T-helper 1 cell treated with Interleukin-12 subunit alpha and Interleukin-12 subunit beta and Interleukin-4 antibody, amounts not matched to agents 30 μg/mL and 1 μg/mL, for 36 hours (primary cell): ENCODE data around the gene EGFL6.
"Not testable (repeated sequence)": the region's sequence is repeated elsewhere in the genome, so short reads cannot be mapped to it uniquely, and the experiment has no call there.

Experiments used
- H3K27ac Mint-ChIP-seq: one replicate; pipeline ENCODE4 v1.8.0; 2021; ENCODE audit warnings: mild to moderate bottlenecking, mixed read lengths
- H3K27me3 Mint-ChIP-seq: one replicate; pipeline ENCODE4 v1.8.0; 2021; ENCODE audit warnings: low read depth, mixed read lengths
- H3K36me3 Mint-ChIP-seq: one replicate; pipeline ENCODE4 v1.8.0; 2021; ENCODE audit warnings: low read depth, mixed read lengths
- H3K4me1 Mint-ChIP-seq: one replicate; pipeline ENCODE4 v1.8.0; 2021; ENCODE audit warnings: low read depth, mixed read lengths
- H3K4me3 Mint-ChIP-seq: one replicate; pipeline ENCODE4 v1.8.0; 2021; ENCODE audit warnings: mild to moderate bottlenecking, moderate library complexity, mixed read lengths
- H3K9me3 Mint-ChIP-seq: one replicate; pipeline ENCODE4 v1.8.0; 2021; ENCODE audit warnings: mixed read lengths

EGFL6 gene

DNA sequence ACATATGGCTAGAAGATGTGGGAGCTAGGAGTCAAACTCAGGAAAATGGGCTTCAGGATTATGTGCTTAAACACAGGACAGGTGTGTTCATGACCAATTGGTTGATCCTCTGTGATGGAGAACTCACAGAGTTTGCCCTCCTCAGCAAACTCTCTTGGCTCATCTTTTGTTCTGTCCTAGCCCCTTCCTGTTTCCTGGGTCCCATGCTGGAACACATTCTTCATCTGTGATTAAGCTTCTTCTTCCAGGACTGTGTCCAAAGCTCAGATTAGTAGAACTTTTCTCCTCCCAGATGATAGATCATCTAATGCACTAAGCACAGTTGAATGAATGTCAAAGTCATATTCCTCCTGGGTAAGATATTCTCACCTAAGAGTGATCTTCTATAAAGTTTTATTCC, 44.8 kb downstream of the EGFL6 start:
- Mint-ChIP-seq H3K27me3 (no peaks in the 10 kb centered on the region), H3K27ac (no peak overlapping the region), H3K4me3 (no peak overlapping the region), H3K4me1 (peaks cover 6% of the 10 kb centered on the region), H3K36me3 (no peaks in the 10 kb centered on the region), H3K9me3 (no peaks in the 10 kb centered on the region)

DNA sequence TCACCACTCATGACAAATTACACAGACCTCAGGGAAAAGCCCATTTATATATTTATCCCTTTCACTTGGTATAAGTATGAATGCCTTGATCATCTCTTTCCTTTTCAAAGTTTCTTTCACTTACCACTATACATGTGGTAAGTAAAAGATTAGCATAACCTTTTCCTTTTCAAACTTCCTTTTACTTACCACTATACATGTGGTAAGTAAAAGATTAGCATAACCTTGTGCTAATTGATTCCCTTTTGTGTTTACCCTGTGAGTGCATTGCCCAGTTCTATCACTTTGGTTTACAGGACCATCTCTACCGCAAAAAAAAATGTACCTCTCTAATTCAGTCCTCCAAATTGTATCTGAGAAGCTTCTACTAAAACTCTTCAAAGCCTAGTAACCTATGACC, 50.8 kb downstream of the EGFL6 start:
- no peak overlapping the region for H3K4me3 Mint-ChIP-seq
- peaks cover 4% of the 10 kb centered on the region for H3K4me1 Mint-ChIP-seq
- H3K27ac Mint-ChIP-seq, result no peak overlapping the region
- H3K36me3 Mint-ChIP-seq, result no peaks in the 10 kb centered on the region
- H3K9me3 Mint-ChIP-seq, result no peaks in the 10 kb centered on the region
- H3K27me3 Mint-ChIP-seq, result no peaks in the 10 kb centered on the region

DNA sequence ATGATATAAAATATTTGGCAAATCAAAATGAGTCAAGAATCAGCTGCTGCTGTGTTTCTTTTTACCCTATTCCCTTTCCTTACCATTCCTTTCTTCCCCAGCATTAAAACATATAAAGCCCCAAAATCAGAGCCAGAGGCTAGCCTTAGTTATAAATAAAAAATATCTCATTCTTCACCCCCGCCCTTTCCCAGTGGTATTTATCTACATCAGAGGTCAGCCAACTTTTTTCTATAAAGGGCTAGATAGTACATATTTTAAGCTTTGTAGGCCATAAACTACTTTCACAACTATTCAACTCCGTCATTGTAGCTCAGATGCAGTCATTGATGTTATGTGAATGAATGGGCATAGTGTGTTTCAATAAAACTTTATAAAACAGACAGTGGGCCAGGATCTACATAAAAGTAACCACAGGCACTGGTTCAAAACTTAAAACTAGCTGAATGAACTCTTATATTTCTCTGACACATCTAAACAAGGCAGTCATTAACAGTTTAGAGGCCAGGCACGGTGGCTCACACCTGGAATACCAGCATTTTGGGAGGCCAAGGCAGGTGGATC, 53.1 kb downstream of the EGFL6 start:
- H3K4me3 Mint-ChIP-seq, result no peak overlapping the region
- no peaks in the 10 kb centered on the region for H3K36me3 Mint-ChIP-seq
- H3K9me3 Mint-ChIP-seq, result no peaks in the 10 kb centered on the region
- peaks cover 2% of the 10 kb centered on the region for H3K4me1 Mint-ChIP-seq
- no peak overlapping the region for H3K27ac Mint-ChIP-seq
- H3K27me3 Mint-ChIP-seq, result no peaks in the 10 kb centered on the region

DNA sequence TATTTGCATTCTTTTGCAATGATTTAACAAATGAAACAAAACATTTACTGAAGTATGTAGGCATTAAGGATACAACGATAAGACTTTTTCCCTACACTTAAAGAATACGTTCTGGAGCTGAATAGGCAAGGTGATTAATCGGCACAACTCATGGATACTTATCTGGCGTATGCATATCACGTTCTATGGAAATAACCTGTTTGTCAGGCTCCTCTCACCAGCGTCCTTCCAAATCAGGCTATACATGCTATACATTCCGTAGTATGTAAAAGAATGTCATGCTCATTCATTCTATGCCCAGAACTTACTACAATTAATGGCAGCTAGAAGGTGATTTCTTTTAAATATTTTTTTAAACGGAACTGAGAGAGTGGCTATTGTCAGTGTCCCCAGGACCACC, 57.9 kb downstream of the EGFL6 start:
- no peaks in the 10 kb centered on the region for H3K27me3 Mint-ChIP-seq
- no peak overlapping the region for H3K27ac Mint-ChIP-seq
- no peaks in the 10 kb centered on the region for H3K4me1 Mint-ChIP-seq
- no peak overlapping the region for H3K4me3 Mint-ChIP-seq
- no peaks in the 10 kb centered on the region for H3K36me3 Mint-ChIP-seq
- no peaks in the 10 kb centered on the region for H3K9me3 Mint-ChIP-seq

DNA sequence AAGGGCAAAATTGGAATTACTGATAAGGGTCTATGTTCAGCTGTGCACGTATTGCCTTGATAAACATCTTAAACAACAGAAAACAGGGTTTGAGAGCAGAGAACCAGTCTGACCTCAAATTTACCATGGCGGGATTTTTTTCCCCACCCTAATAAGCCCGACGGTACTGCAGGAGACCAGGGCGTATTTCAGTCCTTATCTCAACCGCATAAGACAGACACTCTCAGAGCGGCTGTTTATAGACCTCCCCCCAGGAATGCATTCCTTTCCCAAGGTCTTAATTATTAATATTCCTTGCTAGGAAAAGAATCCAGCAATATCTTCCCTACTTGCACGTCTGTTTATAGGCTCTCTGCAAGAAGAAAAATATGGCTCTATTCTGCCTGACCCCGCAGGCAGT, 67.8 kb downstream of the EGFL6 start:
- H3K9me3 Mint-ChIP-seq, result peaks cover 11% of the 10 kb centered on the region
- H3K4me1 Mint-ChIP-seq, H3K27ac Mint-ChIP-seq, H3K27me3 Mint-ChIP-seq, H3K4me3 Mint-ChIP-seq, H3K36me3 Mint-ChIP-seq: not testable (repeated sequence)

DNA sequence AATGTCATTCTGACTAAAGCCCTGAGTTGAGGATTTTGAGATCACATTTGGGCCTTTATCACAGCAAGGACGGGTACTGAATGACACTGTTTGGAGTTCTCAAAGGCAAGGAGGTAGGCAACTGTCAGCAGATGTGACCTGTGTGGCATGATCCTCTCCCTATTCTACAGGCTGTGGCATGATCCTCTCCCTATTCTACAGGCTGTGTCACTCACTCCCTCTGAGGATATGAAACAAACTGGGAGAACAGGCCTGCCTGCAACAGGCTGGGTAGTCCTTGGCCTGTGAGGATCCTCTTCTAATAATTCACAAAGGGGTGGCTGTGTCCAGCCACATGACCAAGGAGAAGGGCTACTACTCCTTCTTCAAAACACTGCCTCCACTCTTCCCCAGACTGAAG, 68.6 kb downstream of the EGFL6 start:
- peaks cover 4% of the 10 kb centered on the region for H3K36me3 Mint-ChIP-seq
- no peak overlapping the region for H3K4me3 Mint-ChIP-seq
- no peaks in the 10 kb centered on the region for H3K4me1 Mint-ChIP-seq
- H3K27me3 Mint-ChIP-seq, result no peaks in the 10 kb centered on the region
- H3K27ac Mint-ChIP-seq, result no peak overlapping the region
- H3K9me3 Mint-ChIP-seq, result peaks cover 11% of the 10 kb centered on the region

DNA sequence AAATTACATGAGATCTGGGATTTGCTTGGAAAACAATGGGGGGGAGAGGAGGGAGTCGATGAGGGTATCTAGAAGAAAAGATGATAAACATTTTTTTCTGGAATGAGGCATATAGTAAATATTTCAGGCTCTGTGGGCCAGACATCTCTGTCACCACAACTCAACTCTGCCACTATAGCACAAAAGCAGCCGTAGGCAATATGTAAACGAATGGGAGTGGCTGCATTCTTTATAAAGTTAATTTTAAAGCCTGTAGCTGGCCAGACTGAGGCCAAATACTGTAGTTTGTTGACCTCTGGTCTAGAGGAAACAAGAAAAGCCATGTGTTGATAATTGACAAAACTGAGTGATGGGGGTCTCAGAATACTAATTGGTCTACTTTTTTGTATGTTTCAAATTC, 69.4 kb downstream of the EGFL6 start:
- Mint-ChIP-seq H3K27me3 (no peaks in the 10 kb centered on the region), H3K36me3 (peaks cover 4% of the 10 kb centered on the region), H3K9me3 (peaks cover 11% of the 10 kb centered on the region), H3K4me1 (no peaks in the 10 kb centered on the region), H3K27ac (no peak overlapping the region), H3K4me3 (no peak overlapping the region)

DNA sequence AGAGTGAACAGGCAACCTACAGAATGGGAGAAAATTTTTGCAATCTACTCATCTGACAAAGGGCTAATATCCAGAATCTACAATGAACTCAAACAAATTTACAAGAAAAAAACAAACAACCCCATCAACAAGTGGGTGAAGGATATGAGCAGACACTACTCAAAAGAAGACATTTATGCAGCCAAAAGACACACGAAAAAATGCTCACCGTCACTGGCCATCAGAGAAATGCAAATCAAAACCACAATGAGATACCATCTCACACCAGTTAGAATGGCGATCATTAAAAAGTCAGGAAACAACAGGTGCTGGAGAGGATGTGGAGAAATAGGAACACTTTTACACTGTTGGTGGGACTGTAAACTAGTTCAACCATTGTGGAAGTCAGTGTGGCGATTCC, 72.3 kb downstream of the EGFL6 start:
- not testable (repeated sequence) for H3K4me1 Mint-ChIP-seq, H3K36me3 Mint-ChIP-seq

DNA sequence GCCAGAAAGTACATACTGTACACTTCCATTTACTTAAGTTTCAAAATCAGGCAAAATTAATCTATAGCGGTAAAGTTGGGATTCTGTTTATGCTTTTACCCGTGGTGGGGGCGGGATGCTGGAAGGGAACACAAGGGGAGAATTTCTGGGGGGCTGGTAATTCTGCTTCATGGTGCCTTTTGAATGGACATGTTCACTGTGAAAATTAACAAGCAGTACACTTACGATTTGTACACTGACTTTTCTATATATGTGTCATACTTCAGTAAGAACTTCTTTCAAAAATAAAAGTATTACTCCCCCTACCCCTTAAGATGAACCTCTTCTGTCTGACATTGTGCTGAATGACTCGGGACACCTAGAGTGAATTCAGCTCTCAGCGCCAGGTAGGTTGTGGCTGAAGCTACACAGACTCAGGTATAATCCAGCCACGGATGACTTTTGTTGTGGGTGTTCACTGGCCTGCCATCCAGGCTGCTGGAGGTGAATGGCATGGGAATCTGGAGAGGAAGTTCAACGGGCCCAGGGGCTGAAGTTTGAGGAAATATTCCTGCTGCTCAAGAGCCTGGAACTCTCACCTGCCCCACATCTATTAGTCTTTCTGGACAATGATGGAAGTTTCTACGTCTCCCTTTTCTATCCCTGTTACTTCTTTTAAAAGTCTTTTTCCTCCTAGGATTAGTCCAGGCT, 76.2 kb downstream of the EGFL6 start:
- Mint-ChIP-seq H3K4me1 (peaks cover 5% of the 10 kb centered on the region), H3K27ac (no peak overlapping the region), H3K9me3 (no peaks in the 10 kb centered on the region), H3K27me3 (no peaks in the 10 kb centered on the region), H3K36me3 (no peaks in the 10 kb centered on the region), H3K4me3 (no peak overlapping the region)

More for the DNA sequence above, 72.3 kb downstream of the EGFL6 start:
- H3K9me3 Mint-ChIP-seq, H3K27me3 Mint-ChIP-seq, H3K27ac Mint-ChIP-seq, H3K4me3 Mint-ChIP-seq: not testable (repeated sequence)

DNA sequence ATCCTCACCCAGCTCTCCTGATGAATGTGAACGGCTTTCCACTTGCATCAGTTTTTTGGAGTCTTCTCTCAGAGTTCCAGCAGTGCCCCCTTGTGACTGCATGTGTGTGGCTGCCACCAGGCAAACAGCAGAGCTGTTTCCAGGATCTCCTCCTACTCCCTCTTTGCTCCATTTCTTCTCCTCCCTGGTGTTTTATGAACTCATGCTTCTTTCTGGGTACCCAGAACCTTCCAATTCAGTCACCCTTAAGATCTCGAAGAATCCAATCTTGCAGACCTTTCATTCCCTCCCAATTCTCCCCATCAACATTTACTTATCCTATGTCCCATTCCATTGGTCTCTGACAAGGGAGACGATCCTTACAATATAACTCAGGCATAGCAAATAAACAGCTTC, 76.8 kb downstream of the EGFL6 start:
- no peaks in the 10 kb centered on the region for H3K36me3 Mint-ChIP-seq
- H3K4me1 Mint-ChIP-seq, result peaks cover 5% of the 10 kb centered on the region
- H3K27ac Mint-ChIP-seq, result no peak overlapping the region
- no peaks in the 10 kb centered on the region for H3K9me3 Mint-ChIP-seq
- H3K27me3 Mint-ChIP-seq, result no peaks in the 10 kb centered on the region
- no peak overlapping the region for H3K4me3 Mint-ChIP-seq

DNA sequence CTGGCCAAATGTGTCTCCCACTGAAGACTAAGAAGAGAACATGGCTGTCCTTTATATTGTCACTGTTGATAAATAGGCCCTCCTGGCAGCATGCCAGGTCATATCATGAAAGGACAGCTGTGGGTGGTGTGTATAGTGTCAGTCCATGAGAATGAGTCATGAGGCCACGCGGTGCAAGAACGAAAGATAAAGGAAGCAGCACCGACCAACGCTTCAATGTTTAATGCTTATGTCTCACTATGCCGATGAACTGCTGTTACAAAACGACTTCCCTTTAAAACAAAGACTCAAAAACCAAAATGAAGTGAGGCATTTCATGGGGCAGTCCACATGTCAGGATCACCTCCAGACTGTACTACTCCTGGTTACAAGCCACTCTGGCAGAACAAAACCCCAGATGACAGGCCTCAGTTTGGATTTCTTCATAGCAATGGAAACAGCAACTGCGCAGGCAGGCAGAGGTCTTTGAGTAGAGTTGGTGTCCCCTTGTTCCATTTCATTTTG, 78.4 kb downstream of the EGFL6 start:
- no peaks in the 10 kb centered on the region for H3K36me3 Mint-ChIP-seq
- H3K27ac Mint-ChIP-seq, result peak overlapping the region; percentile 77
- H3K27me3 Mint-ChIP-seq, result no peaks in the 10 kb centered on the region
- no peak overlapping the region for H3K4me3 Mint-ChIP-seq
- H3K4me1 Mint-ChIP-seq, result peaks cover 8% of the 10 kb centered on the region
- no peaks in the 10 kb centered on the region for H3K9me3 Mint-ChIP-seq

DNA sequence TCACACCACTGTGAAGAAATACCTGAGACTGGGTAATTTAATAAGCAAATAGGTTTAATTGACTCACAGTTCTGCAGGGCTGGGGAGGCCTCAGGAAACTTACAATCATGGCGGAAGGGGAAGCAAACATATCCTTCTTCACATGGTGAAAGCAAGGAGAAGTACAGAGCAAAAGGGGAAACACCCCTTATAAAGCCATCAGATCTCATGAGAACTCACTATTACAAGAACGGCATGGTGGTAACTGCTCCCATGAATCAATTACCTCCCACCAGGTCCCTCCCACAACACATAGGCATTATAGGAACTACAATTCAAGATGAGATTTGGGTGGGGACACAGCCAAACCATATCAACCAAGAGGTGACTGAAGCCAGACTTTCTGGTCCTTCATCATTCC, 78.9 kb downstream of the EGFL6 start:
- H3K4me3 Mint-ChIP-seq, H3K9me3 Mint-ChIP-seq, H3K36me3 Mint-ChIP-seq, H3K27ac Mint-ChIP-seq, H3K4me1 Mint-ChIP-seq, H3K27me3 Mint-ChIP-seq: not testable (repeated sequence)

DNA sequence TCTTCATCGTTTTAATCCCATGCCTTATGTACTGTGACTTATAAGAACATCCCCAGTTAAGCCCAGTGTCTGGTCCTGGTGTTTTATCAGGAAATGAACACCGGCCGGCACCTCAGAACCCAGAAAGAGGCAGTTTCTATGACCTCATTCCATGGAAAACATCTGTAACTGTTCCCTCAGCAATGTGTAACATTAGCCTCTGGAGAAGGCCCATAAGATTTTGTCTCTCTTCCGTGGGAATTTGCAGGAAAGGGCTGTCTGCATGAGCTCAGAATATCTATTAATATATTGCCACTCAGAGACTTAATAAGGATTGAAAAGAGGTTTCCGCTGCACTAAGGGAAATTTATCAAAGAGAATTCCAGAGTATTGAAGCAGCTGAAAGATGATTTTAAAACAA, 80.4 kb downstream of the EGFL6 start:
- H3K4me3 Mint-ChIP-seq, result no peak overlapping the region
- H3K36me3 Mint-ChIP-seq, result peaks cover 2% of the 10 kb centered on the region
- no peaks in the 10 kb centered on the region for H3K9me3 Mint-ChIP-seq
- H3K4me1 Mint-ChIP-seq, result peaks cover 8% of the 10 kb centered on the region
- H3K27me3 Mint-ChIP-seq, result no peaks in the 10 kb centered on the region
- no peak overlapping the region for H3K27ac Mint-ChIP-seq

DNA sequence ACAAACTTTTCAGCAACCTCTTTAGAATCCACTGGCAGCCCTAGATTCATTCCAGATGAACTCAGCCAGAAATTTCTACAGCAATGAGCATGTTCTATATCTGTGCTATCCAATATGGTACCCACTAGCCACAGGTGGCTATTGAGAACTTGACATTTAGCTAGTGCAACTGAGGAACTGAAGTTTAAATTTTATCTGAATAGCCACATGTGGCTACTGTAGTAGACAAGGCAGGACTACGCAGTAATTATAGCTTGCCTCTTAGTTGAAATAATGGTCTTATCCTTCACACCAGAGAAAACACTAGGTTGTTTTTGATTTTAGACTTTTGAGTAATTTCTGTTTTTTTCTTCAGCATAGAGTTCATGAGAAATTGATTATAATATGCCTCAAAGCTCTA, 80.9 kb downstream of the EGFL6 start:
- Mint-ChIP-seq H3K9me3 (no peaks in the 10 kb centered on the region), H3K4me3 (no peak overlapping the region), H3K4me1 (peaks cover 13% of the 10 kb centered on the region), H3K27ac (no peak overlapping the region), H3K27me3 (no peaks in the 10 kb centered on the region), H3K36me3 (peaks cover 7% of the 10 kb centered on the region)

DNA sequence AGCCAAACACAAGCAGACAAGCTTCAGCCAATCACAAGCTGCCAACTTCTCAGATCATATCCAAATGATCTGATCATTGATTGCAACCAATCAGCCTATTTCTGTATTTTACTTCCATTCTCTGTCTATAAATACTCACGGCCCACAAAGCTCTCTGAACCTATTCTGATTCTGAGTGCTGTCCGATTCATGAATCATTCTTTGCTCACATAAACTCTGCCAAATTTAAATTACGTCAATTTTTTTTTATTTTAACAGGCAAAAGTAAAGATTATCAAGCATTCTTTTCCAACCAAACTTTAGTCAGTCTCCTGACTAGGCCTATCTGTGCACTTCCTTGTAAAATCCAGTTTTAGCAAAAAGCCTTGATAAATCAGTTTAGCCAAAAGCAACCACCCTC, 81.7 kb downstream of the EGFL6 start:
- no peaks in the 10 kb centered on the region for H3K27me3 Mint-ChIP-seq
- no peak overlapping the region for H3K27ac Mint-ChIP-seq
- H3K4me1 Mint-ChIP-seq, result peaks cover 13% of the 10 kb centered on the region
- H3K9me3 Mint-ChIP-seq, result no peaks in the 10 kb centered on the region
- peaks cover 8% of the 10 kb centered on the region for H3K36me3 Mint-ChIP-seq
- H3K4me3 Mint-ChIP-seq, result no peak overlapping the region
